Lower leg skin (tissue), 4 donors: ENCODE measurements around the gene PCDHGA7. TPM values are rescaled to one million over a fixed set of nuclear protein-coding genes. Genes with fewer than 3 reads are reported as not detected.
"Not testable (repeated sequence)": the region's sequence is repeated elsewhere in the genome, so short reads cannot be mapped to it uniquely, and the experiment has no call there.

Experiments
- DNase-seq, 2 donors: peaks; one replicate each; pipeline ENCODE4 v3.0.0-alpha.2; 2019; ENCODE audit warnings: low spot score in 2 of 2
- H3K4me3 ChIP-seq: fragments of 200-600 bp; sonication (generic); 2 replicates; pipeline ENCODE4 v1.5.1; 2017; ENCODE audit warnings: mild to moderate bottlenecking, low read depth; ENCODE audit not compliant: poor library complexity, severe bottlenecking
- CTCF ChIP-seq, 3 donors: fragments of 450-650 bp; IDR thresholded peaks; one replicate each; pipeline ENCODE4 v1.5.1; 2016; ENCODE audit warnings: antibody characterized with exemption in 3 of 3, mild to moderate bottlenecking in 3 of 3, moderate library complexity in 2 of 3
- POLR2A ChIP-seq, 2 donors: fragments of 450-650 bp; IDR thresholded peaks; one replicate each; pipeline ENCODE4 v1.6.1; 2016 to 2017; ENCODE audit warnings: antibody characterized with exemption in 2 of 2, mild to moderate bottlenecking in 1 of 2, moderate library complexity in 1 of 2
- WGBS, 2 donors: methylation state at CpG; one replicate each; pipeline ENCODE4 v1.1.5; 2018; 5-methylcytosine and 5-hydroxymethylcytosine counted together
- intact Hi-C: fragments of 100-400 bp; cut with DNase I; formaldehyde crosslinking; loops from one replicate; pipeline ENCODE4 v1.15.0; 2023; ENCODE audit warnings: low total_unique reads
- total RNA-seq, 4 donors: library from RNA; depleted of rRNA; stranded (reverse); fragments of >200 nt; gene quantifications; one replicate each; pipeline ENCODE4 v1.1.0, GENCODE V29; 2016

Gene PCDHGA7
- total RNA-seq, 4 donors from 2014 or later, result 2.2 to 2.5 (median 2.5) TPM

DNA sequence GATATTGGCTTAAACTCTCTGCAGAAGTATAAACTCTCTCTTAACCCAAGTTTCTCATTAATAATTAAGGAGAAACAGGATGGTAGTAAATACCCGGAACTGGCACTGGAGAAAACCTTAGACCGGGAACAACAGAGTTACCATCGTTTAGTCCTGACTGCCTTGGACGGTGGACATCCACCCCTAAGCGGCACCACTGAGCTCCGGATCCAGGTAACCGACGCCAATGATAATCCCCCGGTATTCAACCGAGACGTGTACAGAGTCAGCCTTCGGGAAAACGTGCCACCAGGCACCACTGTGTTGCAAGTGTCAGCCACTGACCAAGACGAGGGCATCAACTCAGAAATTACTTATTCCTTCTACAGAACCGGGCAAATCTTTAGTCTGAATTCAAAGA, 16.1 kb downstream of the PCDHGA7 start:
- TF ChIP-seq POLR2A (IDR thresholded peaks at IDR 0.05), result no peak
- no peak for DNase-seq
- no peak overlapping the region for H3K4me3 ChIP-seq
- intact Hi-C loops, result no loop called here
- WGBS, 2 donors, result 29 to 30% methylated on average over 15 of the region's 15 CpGs

DNA sequence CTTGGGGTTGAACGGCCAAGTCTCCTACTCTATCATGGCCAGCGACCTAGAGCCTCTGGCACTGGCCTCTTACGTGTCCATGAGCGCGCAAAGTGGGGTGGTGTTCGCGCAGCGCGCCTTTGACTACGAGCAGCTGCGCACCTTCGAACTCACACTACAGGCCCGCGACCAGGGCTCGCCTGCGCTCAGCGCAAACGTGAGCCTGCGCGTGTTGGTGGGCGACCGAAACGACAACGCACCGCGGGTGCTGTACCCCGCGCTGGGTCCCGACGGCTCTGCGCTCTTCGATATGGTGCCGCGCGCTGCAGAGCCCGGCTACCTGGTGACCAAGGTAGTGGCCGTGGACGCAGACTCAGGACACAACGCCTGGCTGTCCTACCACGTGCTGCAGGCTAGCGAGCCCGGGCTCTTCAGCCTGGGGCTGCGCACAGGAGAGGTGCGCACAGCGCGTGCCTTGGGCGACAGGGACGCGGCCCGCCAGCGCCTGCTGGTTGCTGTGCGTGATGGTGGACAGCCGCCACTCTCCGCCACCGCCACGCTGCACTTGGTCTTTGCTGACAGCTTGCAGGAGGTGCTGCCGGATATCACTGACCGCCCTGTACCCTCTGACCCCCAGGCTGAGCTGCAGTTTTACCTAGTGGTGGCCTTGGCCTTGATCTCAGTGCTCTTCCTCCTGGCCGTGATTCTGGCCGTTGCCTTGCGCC, 17.2 kb downstream of the PCDHGA7 start:
- intact Hi-C loops, result no loop called here
- H3K4me3 ChIP-seq, result no peak overlapping the region
- no peak for DNase-seq
- WGBS, 2 donors, result 31 to 33% methylated on average over 23 to 41 of the region's 61 CpGs
- TF ChIP-seq POLR2A (IDR thresholded peaks at IDR 0.05), result no peak

GRCh38 chr5:141402553-141403243, 20.2 kb downstream of the PCDHGA7 start, which contains the start of gene PCDHGA9:
Gene PCDHGA9, plus strand, starts transcription at chr5:141402778. Its CDS starts 175 bp downstream, at chr5:141402953.
- TF ChIP-seq POLR2A (IDR thresholded peaks at IDR 0.05) (no peak), CTCF (IDR thresholded peaks at IDR 0.05) (no peak)
- DNase-seq, result no peak
- no peak within 1 kb of the TSS for H3K4me3 ChIP-seq
- intact Hi-C loops, result no loop called here
- WGBS, 2 donors, result 14 to 20% methylated on average over 26 to 27 of the region's 27 CpGs

DNA sequence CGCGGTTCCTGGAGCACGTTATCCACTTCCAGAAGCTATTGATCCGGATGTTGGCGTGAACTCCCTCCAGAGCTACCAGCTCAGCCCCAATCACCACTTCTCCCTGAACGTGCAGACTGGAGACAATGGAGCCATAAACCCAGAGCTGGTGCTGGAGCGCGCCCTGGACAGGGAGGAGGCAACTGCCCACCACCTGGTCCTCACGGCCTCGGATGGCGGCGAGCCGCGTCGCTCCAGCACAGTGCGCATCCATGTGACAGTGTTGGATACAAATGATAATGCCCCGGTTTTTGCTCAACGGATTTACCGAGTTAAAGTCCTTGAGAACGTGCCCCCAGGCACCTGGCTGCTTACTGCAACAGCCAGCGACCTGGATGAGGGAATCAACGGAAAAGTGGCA, 20.8 kb downstream of the PCDHGA7 start:
- intact Hi-C loops, result no loop called here
- DNase-seq, result no peak
- TF ChIP-seq POLR2A (IDR thresholded peaks at IDR 0.05) (no peak), CTCF (IDR thresholded peaks at IDR 0.05) (no peak)
- WGBS, 2 donors, result 32 to 35% methylated on average over 22 of the region's 22 CpGs
- no peak overlapping the region for H3K4me3 ChIP-seq

DNA sequence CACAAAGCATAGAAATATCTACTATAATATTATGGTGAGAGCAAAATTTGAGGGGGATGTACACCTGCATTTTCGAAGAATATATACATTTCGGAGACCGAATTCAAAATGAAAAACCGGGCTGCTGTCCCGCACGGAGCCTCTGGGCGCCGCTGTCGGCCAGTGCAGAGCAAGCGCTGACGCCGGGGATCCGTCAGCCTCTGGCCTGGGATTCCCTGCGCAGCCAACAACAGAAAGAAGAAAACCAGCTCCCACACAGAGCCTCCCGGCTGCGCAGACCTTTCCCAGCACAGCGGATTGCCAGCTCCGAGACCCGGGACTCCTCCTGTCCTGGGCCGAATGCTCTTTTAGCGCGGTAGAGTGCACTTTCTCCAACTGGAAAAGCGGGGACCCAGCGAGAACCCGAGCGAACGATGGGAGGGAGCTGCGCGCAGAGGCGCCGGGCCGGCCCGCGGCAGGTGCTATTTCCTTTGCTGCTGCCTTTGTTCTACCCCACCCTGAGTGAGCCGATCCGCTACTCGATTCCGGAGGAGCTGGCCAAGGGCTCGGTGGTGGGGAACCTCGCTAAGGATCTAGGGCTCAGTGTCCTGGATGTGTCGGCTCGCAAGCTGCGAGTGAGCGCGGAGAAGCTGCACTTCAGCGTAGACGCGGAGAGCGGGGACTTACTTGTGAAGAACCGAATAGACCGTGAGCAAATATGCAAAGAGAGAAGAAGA, 25.4 kb downstream of the PCDHGA7 start, which contains the start of gene PCDHGB6:
Gene PCDHGB6, plus strand, starts transcription at position 232 of the 716 bp plus-strand sequence. Its CDS starts 182 bp downstream, at position 414.
- H3K4me3 ChIP-seq, DNase-seq, intact Hi-C loops: not testable (repeated sequence)
- 13 to 18% methylated on average over 35 to 39 of the region's 51 CpGs for WGBS, 2 donors

DNA sequence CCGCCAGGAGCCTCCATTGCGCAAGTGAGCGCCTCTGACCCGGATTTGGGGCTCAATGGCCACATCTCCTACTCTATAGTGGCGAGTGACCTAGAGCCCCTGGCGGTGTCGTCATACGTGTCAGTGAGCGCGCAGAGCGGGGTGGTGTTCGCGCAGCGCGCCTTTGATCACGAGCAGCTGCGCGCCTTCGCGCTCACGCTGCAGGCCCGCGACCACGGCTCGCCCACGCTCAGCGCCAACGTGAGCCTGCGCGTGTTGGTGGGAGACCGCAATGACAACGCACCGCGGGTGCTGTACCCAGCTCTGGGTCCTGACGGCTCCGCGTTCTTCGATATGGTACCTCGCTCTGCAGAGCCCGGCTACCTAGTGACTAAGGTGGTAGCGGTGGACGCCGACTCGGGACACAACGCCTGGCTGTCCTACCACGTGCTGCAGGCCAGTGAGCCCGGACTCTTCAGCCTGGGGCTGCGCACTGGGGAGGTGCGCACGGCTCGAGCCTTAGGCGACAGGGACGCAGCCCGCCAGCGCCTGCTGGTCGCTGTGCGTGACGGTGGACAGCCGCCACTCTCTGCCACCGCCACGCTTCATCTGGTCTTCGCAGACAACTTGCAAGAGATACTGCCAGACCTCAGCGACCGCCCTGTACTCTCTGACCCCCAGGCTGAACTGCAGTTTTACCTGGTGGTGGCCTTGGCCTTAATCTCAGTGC, 27.2 kb downstream of the PCDHGA7 start:
- no peak overlapping the region for H3K4me3 ChIP-seq
- TF ChIP-seq CTCF (IDR thresholded peaks at IDR 0.05) (no peak), POLR2A (IDR thresholded peaks at IDR 0.05) (no peak)
- 24 to 28% methylated on average over 28 to 38 of the region's 64 CpGs for WGBS, 2 donors
- intact Hi-C loops, result loop anchor here (10.0 kb wide), 1 partner anchor 145 kb away; no protein-coding TSS in a partner anchor
- DNase-seq, result no peak
